ENCODE data around the gene UBE2C.

GRCh38 chr20:45850238-45850637, 37.8 kb downstream of the UBE2C start:
- no peak for TF ChIP-seq NR2C2 (CRISPR knock-in tag; IDR thresholded peaks at IDR 0.05)
- TF ChIP-seq CTCF (IDR thresholded peaks at IDR 0.05) = no peak
- no peak for TF ChIP-seq SP1 (CRISPR knock-in tag; conservative IDR thresholded peaks at IDR 0.05)
- no peak for TF ChIP-seq E2F5 (CRISPR knock-in tag; IDR thresholded peaks at IDR 0.05)
- no peak for TF ChIP-seq AFF4 (CRISPR knock-in tag; IDR thresholded peaks at IDR 0.05; ENCODE audit: borderline replicate concordance)
- no peak for TF ChIP-seq MAX (CRISPR knock-in tag; IDR thresholded peaks at IDR 0.05)
- TF ChIP-seq CBFB (CRISPR knock-in tag; IDR thresholded peaks at IDR 0.05; ENCODE audit: low read depth) = no peak
- TF ChIP-seq ZBTB21 (CRISPR knock-in tag; IDR thresholded peaks at IDR 0.05; ENCODE audit: borderline replicate concordance) = no peak
- no peak for TF ChIP-seq ZNF121 (CRISPR knock-in tag; IDR thresholded peaks at IDR 0.05)
